HG03442 (cell line): ENCODE data around the gene POLD2.

Experiments
- ATAC-seq: cut with Tn5 transposase; IDR thresholded peaks from one replicate; pipeline ENCODE4 v1.9.1; 2021; ENCODE audit warnings: mild to moderate bottlenecking, moderate library complexity; ENCODE audit not compliant: unreplicated experiment

POLD2 gene

DNA sequence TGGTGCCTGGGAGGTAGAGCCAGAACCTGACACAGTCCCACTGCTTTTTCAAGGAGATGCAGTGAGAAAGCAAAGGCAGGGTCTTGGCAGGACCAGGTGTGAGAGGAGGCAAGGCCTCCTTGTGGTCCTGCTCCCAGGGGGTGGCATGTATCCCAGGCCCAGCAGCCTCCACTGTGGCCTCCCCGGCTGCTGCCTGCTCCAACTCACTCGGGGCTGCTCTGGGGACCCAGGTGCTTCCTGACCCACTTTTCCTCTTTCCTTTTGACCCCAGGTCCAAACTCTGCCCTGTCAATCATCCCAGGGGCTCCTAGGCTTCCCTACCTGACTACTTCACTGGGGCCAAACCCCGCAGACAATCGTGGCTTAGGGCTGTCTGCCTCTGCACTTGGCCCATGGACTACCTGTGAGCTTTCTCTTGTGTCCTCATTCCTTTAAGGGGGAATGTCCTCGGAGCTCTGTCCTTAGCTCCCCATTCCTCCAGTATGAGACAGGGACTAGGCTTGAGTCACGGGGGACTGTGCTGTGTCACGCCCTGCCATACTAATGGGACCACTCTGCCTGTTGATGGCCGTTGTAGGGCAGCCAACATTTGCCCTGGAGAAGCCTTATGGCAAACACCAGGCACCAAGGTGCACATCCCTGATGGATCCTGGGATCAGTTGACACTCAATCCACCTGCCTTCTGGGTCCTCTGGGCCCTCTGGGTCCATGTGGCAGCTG is 20.3 kb downstream of the POLD2 start:
- ATAC-seq = no peak

DNA sequence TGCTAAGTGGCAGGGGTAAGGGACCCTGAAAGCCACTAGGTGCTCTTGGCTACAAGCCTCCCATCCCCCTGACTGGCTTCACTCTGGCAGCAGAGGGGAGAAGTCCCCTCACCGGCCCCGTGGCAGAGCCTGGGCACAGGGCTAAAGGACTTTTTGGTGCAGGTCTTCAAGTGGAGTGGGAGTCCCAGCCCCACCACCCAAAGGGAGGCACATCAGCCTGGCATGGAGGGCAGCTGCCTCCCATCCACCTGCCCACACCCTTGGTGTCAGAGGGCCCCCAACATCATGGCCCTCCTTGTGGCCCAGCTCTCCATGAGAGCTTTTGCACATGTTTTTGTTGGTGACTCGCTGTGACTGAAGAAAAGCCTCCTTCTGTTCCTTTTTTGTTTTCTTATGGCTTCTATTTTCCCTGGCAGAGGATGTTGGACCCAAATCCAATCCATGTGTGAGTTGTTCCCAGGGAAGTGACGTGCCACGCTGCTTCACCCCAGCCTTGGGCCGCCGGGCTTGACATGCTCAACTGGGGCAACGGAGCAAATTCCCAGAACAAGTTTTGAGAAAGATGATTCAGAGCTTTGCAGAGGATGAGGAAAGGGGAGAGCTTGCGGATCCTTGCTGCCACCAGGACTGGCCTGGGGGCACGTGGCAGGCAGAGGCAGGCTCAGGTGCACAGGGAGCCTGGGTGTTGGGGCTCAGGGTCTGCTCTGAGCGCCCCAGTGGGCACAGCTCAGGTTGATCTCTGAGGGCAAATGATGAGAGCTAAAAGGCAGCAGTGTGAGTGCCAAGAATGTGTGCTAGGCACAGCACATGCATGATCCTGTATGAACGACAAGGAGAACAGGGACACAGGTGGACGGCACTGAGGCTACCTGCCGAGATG is 21.1 kb downstream of the POLD2 start:
- ATAC-seq = no peak

DNA sequence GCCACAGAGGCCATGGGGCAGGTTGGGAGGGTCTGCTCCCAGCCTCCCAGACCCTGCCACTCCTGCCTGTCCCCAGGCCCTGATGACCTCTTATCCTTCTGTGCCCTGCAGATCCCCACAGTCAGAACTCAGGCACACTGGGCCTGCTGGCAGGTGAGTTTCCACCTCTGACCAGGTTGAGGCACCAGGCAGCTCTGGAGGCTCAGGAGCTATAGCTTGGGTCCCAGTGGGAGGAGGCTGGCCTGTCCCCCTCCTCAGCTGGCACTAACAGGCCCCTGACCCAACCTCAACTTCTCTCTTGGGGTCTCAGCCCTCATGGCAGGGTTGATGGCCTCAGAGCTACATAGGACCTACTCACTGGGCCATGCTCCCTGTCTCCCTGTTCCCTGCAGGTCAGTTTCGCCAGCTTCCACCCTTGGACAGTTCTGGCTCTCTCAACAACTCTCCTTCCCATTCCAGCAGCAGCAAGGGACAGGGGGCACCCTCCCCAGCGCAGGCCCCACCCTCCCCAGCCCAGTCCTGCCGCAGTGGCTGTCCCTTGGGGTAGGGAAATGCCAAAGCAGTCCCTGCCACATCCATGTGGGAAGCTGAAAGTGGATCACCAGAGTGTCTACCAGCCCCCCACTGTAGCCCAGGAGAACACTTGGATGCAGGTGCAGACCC is 21.9 kb downstream of the POLD2 start:
- no peak for ATAC-seq

DNA sequence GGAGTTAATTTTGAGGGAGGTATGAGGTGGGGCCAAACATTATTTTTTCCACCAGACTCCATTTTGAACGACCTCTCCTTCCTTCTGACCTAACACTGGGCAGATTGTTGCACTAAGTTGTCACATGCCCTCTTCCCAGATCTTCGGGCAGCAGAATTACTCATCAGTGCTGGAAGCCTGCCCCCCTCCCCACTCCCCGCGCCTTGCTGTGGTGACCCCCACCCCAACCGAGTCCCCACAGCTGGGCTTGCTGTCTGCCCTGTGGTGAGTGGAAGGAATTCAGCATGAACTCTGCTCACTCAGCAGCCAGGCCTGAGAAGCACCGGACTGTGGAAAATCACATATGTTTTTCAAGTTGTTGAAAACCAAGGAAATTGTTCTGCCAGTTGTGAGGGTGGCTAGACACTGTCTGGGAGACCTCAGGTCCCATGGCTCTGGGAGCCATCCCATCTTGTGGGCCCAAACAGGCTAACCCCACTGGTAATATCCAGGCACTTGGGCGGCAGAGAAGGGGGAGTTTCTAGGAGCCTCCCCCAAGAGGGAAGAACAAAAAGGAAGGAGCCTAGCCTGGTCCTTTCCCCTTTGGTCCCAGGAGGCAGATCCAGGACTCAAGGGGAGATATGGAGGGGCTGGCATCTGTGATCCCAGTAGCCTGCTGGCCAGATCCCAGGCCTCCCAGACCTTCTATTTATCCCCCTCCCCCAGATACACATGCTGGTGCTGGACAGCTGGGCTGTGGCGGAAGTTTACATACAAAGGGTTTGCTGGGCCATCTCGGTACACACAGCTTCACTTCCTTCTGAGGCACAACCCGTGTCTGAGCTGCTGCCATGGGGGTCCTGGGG is 22.7 kb downstream of the POLD2 start:
- no peak for ATAC-seq

- ATAC-seq = no peak
Measured at GRCh38 chr7:44099669-44100068, 23.7 kb downstream of the POLD2 start.

- no peak for ATAC-seq
Measured at GRCh38 chr7:44098092-44099068, 25.0 kb downstream of the POLD2 start.

- ATAC-seq = peak; percentile 49
Measured at GRCh38 chr7:44097064-44097932, 26.1 kb downstream of the POLD2 start.

DNA sequence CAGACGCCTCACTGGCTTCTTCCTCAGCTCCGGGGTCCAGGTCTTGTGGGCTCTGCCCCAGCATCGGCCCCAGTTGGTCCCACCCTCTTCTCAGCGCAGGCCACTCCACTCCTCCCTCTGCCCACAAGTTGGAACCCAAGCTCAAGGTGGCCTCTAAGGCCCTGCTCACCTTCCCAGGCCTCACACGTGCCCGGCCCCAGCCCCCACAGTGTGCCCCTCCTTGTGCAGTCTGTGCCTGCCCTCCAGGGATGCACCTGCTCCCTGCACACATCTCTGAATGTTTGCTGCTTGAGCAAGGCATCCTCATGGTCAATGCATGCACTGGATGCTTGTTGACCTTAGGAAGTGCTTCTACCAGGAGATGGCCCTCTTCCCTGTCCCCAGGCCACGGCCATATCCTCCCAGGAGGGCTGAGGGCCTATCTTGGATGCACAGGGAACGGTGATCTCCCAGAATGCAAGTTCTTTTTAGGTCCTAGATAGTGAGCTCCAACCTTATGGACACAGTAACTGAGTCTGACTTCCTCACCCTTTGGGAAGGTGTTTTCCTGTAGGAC is 26.9 kb downstream of the POLD2 start:
- no peak for ATAC-seq

GRCh38 chr7:44095781-44096180 is 27.6 kb downstream of the POLD2 start:
- ATAC-seq = no peak

DNA sequence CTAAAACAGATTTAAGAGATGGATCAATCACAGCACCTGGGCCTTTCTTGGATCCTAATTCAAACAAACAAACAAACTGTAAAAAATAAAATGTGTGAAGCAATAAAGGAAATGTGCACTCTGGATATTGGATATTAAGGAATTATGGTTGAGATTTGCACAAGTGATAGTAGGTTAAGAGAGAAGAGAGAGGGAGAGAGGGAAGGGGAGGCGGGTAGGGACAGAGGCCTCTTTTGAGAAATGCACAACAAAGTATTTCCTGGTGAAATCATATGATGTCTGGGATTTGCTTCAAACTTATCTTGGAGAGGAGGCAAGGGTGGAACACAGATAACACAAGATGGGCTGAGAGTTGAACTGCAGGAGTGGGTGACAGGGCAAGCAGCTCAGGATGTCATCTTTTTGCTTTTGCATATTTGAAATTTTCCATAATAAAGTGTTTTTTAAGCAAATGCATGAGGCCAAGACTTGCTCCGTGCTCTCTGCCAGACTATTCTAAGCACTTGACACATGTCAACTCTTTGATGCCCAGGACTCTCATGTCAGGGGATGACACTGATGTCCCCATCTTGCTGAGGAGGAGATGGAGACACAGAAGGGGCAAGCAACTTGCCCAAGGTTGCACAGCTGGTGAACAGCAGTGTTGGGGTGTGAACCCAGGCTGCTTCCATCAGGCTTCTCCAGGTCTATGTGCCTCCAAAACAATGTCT is 28.3 kb downstream of the POLD2 start:
- no peak for ATAC-seq

DNA sequence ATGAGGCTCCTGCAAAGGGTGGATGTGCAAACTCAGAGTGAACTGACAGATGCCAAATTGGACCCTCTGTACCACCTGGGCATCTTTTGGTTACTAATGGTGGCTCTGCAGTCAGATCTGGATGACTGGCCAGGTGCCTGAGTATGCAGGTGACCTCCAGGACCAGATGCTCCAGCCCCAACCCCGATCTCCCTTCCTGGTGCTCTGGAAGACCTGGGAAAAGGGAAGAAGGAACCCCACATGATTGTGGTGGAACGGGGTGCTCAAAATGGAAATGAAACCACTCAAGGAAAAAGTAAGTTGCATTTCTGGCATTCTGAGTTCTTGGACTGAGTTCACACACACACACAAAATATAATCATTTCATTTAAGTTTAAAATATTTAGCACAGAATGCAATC is 29.0 kb downstream of the POLD2 start:
- ATAC-seq = no peak

GRCh38 chr7:44093102-44093641 is 30.2 kb downstream of the POLD2 start:
- no peak for ATAC-seq

GRCh38 chr7:44087911-44088838 is 35.2 kb downstream of the POLD2 start:
- no peak for ATAC-seq

- no peak for ATAC-seq
Measured at GRCh38 chr7:44086627-44087026, 36.7 kb downstream of the POLD2 start.

- no peak for ATAC-seq
Measured at GRCh38 chr7:44085546-44085945, 37.8 kb downstream of the POLD2 start.

GRCh38 chr7:44084701-44085100 is 38.6 kb downstream of the POLD2 start:
- ATAC-seq = no peak
